H54 (cell line): Measurements from ENCODE around the gene SLC20A1.
A peak's percentile ranks its signal among the peaks of the same experiment; 100 is the strongest.
"Not testable (repeated sequence)": the region's sequence is repeated elsewhere in the genome, so short reads cannot be mapped to it uniquely, and the experiment has no call there.

Experiments
- DNase-seq: peaks from one replicate; pipeline ENCODE4 v3.0.0; 2011; ENCODE audit warnings: low spot score, mixed read lengths; ENCODE audit not compliant: insufficient read length
- FAIRE-seq: peaks from 3 replicates; lab custom pipeline; 2011; peaks lifted over from hg19 to GRCh38; lab: Jason Lieb, UNC
- POLR2A ChIP-seq: IDR thresholded peaks from 2 replicates; pipeline ENCODE4 v1.6.1; 2011; ENCODE audit warnings: low read depth, mild to moderate bottlenecking, low read length

Gene SLC20A1

GRCh38 chr2:112645310-112646101, at the start of gene SLC20A1:
Gene SLC20A1, plus strand, starts transcription at chr2:112645939. Its CDS starts 890 bp downstream, at chr2:112646829.
- peak; percentile 91 for TF ChIP-seq POLR2A
- DNase-seq, result peak; percentile 86
- FAIRE-seq, result no peak

- TF ChIP-seq POLR2A, result no peak
- FAIRE-seq (no peak), DNase-seq (no peak)
Observed at GRCh38 chr2:112597537-112598322, 48.0 kb upstream of the SLC20A1 start.

- no peak for DNase-seq
- TF ChIP-seq POLR2A, result no peak
- FAIRE-seq, result no peak
Observed at GRCh38 chr2:112600634-112601033, 45.1 kb upstream of the SLC20A1 start.

GRCh38 chr2:112601754-112602153, 44.0 kb upstream of the SLC20A1 start:
- FAIRE-seq (no peak), DNase-seq (no peak)
- no peak for TF ChIP-seq POLR2A

GRCh38 chr2:112602917-112603316, 42.8 kb upstream of the SLC20A1 start:
- no peak for DNase-seq
- FAIRE-seq, result no peak
- TF ChIP-seq POLR2A, result no peak

- FAIRE-seq (no peak), DNase-seq (no peak)
- TF ChIP-seq POLR2A, result no peak
Observed at GRCh38 chr2:112603731-112604130, 42.0 kb upstream of the SLC20A1 start.

- TF ChIP-seq POLR2A, result no peak
- FAIRE-seq (no peak), DNase-seq (no peak)
Observed at GRCh38 chr2:112604952-112605351, 40.8 kb upstream of the SLC20A1 start.

- no peak for FAIRE-seq
Observed at GRCh38 chr2:112605926-112606325, 39.8 kb upstream of the SLC20A1 start.

GRCh38 chr2:112606547-112606946, 39.2 kb upstream of the SLC20A1 start:
- TF ChIP-seq POLR2A, result no peak
- DNase-seq (no peak), FAIRE-seq (no peak)

More at GRCh38 chr2:112605926-112606325, 39.8 kb upstream of the SLC20A1 start:
- no peak for DNase-seq
- TF ChIP-seq POLR2A, result no peak

- no peak for DNase-seq
- TF ChIP-seq POLR2A, result no peak
- no peak for FAIRE-seq
Observed at GRCh38 chr2:112607680-112608438, 37.9 kb upstream of the SLC20A1 start.

GRCh38 chr2:112609320-112609719, 36.4 kb upstream of the SLC20A1 start:
- DNase-seq, FAIRE-seq: not testable (repeated sequence)

- not testable (repeated sequence) for FAIRE-seq, DNase-seq
Observed at GRCh38 chr2:112612283-112612682, 33.5 kb upstream of the SLC20A1 start.

- no peak for TF ChIP-seq POLR2A
- FAIRE-seq (no peak), DNase-seq (no peak)
Observed at GRCh38 chr2:112614201-112614840, 31.4 kb upstream of the SLC20A1 start.

GRCh38 chr2:112615051-112615450, 30.7 kb upstream of the SLC20A1 start:
- FAIRE-seq (no peak), DNase-seq (no peak)
- no peak for TF ChIP-seq POLR2A

GRCh38 chr2:112615798-112616197, 29.9 kb upstream of the SLC20A1 start:
- DNase-seq, FAIRE-seq: not testable (repeated sequence)
